Activated CD4-positive, alpha-beta T cell treated with anti-CD3 and anti-CD28 coated beads, Interleukin-2, Interleukin-6, amounts not matched to agents 100 ng/mL and 50 ng/mL, durations not matched to agents 16 hours and 8 hours (primary cell): ENCODE measurements around the gene CAPRIN1.
"Not testable (repeated sequence)": the region's sequence is repeated elsewhere in the genome, so short reads cannot be mapped to it uniquely, and the experiment has no call there.

Experiments
- DNase-seq: peaks from one replicate; pipeline ENCODE4 v3.0.0-alpha.2; 2020

The CAPRIN1 gene

GRCh38 chr11:34052608-34053160 lies 1.2 kb downstream of the CAPRIN1 start:
- peak; percentile 35 for DNase-seq

- DNase-seq: peak; percentile 88
Observed at GRCh38 chr11:34053161-34053686, 1.7 kb downstream of the CAPRIN1 start.

- not testable (repeated sequence) for DNase-seq
Observed at GRCh38 chr11:34054351-34054750, 2.8 kb downstream of the CAPRIN1 start.

DNA sequence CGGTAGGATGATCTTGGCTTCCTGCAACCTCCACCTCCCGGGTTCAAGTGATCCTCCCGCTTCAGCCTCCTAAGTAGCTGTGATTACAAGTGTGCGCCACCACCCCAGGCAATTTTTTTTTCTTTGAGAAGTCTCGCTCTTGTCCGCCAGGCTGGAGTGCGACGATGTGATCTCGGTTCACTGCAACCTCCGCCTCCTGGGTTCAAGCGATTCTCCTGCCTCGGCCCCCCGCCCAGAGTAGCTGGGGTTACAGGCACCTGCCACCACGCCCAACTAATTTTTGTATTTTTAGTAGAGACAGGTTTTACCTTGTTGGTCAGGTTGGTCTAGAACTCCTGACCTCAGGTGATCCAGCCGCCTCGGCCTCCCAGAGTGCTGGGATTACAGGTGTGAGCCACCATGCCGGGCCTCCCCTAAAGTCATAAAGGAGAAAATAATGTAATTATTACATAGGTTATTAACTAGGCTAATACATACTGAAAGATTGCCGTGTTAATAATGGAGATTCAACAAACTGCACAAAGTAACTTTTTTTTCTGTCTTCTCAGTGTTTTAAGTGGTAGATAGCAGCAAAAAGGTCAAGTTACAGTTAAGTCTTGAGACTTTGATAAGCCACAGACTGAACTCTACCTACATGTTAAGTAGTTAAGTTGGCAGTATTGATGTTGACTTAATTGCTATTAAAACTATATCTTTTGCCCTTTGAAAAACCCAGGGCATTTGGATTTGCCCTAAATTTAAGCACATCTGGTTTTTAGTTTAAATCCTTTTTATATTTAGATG lies 3.9 kb downstream of the CAPRIN1 start:
- no peak for DNase-seq

DNA sequence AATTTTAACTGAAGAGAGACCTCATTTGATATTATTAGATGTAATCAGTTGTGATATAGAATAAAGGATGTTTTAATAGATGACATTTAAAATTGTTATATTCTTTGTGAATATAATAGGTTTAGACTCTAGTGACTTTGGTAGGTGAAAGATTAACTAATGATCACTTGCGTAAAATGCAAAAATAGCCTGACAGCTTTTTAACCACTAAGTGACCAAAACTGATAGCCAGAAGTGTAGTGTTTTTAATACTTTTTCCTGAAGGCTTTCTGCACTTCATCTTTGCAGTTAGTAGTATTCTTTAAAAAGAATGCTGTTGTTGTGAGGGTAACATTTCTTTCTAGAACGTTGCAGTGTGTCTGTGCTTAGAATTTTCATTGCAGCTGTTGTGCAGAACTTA lies 5.1 kb downstream of the CAPRIN1 start:
- DNase-seq: no peak

- DNase-seq: no peak
Observed at GRCh38 chr11:34063061-34063795, 11.7 kb downstream of the CAPRIN1 start.

- no peak for DNase-seq
Observed at GRCh38 chr11:34064291-34064690, 12.8 kb downstream of the CAPRIN1 start.

- peak; percentile 26 for DNase-seq
Observed at GRCh38 chr11:34065505-34066203, 14.1 kb downstream of the CAPRIN1 start.

GRCh38 chr11:34066766-34067165 lies 15.2 kb downstream of the CAPRIN1 start:
- DNase-seq: not testable (repeated sequence)

GRCh38 chr11:34067383-34068065 lies 16.0 kb downstream of the CAPRIN1 start:
- DNase-seq: no peak

DNA sequence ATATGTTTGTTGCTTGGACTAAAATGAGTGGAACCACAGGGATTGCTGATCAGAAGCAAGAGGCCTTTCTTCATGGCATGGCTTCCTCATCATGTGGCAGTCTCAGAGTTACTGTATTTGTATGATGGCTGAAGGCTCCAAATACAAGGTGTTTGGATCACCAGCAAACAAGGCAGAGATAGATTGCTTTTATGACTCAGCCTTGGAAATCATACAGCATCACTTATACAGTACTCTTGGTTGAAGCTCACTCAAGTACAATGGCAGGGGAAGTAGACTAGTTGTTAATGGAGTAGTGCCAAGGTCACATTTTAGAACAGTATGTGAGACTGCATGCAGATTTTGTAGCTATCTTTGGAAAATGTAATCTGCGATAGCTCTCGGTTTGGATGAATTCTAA lies 16.6 kb downstream of the CAPRIN1 start:
- DNase-seq: peak; percentile 12

DNA sequence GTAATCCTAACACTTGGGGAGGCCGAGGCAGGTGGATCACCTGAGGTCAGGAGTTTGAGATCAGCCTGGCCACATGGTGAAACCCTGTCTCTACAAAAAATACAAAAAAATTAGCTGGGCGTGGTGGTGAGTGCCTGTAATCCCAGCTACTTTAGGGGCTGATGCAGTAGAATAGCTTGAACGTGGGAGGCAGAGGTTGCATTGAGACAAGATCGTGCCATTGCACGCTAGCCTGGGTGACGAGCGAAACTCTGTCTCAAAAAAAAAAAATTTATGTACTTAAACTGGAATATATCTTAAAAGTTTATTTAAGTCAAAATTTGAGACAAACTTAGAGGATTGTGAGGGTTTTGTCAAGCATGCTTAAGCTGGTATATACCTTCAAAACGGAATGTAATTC lies 19.8 kb downstream of the CAPRIN1 start:
- DNase-seq: not testable (repeated sequence)

GRCh38 chr11:34072041-34072440 lies 20.5 kb downstream of the CAPRIN1 start:
- DNase-seq: no peak

GRCh38 chr11:34072832-34073231 lies 21.3 kb downstream of the CAPRIN1 start:
- DNase-seq: no peak

DNA sequence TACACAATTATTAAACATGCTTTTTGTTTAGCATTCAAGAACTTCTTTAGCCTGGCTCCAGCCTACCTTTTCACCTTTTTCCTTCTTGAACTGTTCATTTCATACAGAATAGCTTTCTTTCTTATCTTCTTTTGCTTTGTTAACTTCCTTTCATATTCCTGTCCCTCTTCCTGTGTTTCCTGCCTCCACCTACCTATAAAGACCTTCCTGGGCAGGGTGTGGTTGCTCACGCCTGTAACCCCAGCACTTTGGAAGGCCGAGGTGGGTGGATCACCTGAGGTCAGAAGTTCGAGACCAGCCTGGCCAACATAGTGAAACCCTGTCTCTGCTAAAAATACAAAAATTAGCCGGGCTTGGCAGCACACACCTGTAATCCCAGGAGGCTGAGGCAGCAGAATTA lies 22.9 kb downstream of the CAPRIN1 start:
- DNase-seq: no peak

DNA sequence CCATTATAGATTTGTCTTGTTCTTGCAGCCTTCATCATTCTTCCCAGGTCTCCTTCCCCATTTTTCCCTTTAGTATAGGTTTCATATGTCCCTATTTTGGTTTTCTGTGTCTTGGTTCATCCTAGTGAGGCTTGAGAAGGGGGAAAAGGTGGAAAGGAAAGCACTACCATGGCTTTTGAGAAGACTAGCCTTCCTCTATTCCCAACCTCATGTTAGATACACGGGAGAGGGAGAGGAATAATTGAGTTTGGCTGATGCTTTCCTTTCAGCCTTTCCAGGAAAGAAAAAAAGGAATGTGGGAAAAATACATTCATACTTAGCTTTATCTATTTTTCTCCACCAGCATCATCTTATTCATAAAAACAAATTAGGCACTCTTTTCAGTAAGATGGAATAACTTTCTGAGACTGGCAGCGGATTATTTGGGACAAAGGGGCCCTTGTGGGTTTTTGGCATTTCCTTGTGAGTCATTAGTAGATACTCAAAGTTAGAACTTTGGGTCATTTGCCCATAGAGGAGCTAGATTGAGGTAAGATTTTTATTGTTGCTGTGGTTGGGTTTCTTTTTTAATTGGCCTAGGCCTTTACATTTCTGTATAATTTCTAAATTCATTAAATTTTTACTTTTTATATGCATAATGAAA lies 23.8 kb downstream of the CAPRIN1 start:
- peak; percentile 30 for DNase-seq

- no peak for DNase-seq
Observed at GRCh38 chr11:34080609-34081008, 29.1 kb downstream of the CAPRIN1 start.

- DNase-seq: no peak
Observed at GRCh38 chr11:34084637-34085036, 33.1 kb downstream of the CAPRIN1 start.

- DNase-seq: peak; percentile 27
Observed at GRCh38 chr11:34086554-34087283, 35.2 kb downstream of the CAPRIN1 start.

DNA sequence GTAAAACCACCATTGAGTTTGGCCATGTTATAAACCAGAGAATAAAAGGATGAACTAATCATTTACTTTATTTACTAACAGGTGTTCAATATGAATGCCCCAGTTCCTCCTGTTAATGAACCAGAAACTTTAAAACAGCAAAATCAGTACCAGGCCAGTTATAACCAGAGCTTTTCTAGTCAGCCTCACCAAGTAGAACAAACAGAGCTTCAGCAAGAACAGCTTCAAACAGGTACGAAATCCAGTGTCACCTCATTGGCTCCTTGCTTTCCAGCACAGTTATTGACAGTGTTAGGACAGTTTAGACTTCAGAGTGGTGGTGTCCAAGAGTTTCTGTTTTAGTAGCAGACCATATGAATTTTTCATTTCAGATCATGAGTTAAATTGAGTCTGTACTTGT lies 40.3 kb downstream of the CAPRIN1 start:
- DNase-seq: no peak

- not testable (repeated sequence) for DNase-seq
Observed at GRCh38 chr11:34094900-34095299, 43.4 kb downstream of the CAPRIN1 start.
